Sigmoid colon (tissue), 7 donors: ENCODE measurements around the gene CRB3. TPM values are rescaled to one million over a fixed set of nuclear protein-coding genes. Genes with fewer than 3 reads are reported as not detected.

Experiments
- DNase-seq: peaks from one replicate; pipeline ENCODE4 v3.0.0-alpha.2; 2019
- H3K27ac ChIP-seq, 4 donors: fragments of 200-600 bp; sonication (generic); one replicate each; pipeline ENCODE4 v1.5.1; 2016 to 2019; ENCODE audit warnings: mild to moderate bottlenecking in 1 of 4
- H3K27me3 ChIP-seq, 3 donors: fragments of 200-600 bp; sonication (generic); one replicate each; pipeline ENCODE4 v1.5.1; 2019; ENCODE audit warnings: mild to moderate bottlenecking in 1 of 3
- H3K36me3 ChIP-seq, 4 donors: fragments of 200-600 bp; sonication (generic); one replicate each; pipeline ENCODE4 v1.5.1; 2016 to 2019
- H3K4me1 ChIP-seq, 4 donors: fragments of 200-600 bp; sonication (generic); one replicate each; pipeline ENCODE4 v1.5.1; 2017 to 2019
- H3K4me3 ChIP-seq, 4 donors: fragments of 200-600 bp; sonication (generic); one replicate each; pipeline ENCODE4 v1.5.1; 2017 to 2019; ENCODE audit warnings: mild to moderate bottlenecking in 2 of 4, moderate library complexity in 1 of 4
- H3K9me3 ChIP-seq, 4 donors: fragments of 200-600 bp in 3 of 4; sonication (generic) in 3 of 4; one replicate each; pipeline versions ENCODE4 v1.5.1 to v1.6.1; 2013 to 2019
- EP300 ChIP-seq, 4 donors: sonication (generic); formaldehyde crosslinking; IDR thresholded peaks; one replicate each; pipeline ENCODE4 v1.6.1; 2017; ENCODE audit warnings: antibody characterized with exemption in 4 of 4
- POLR2A ChIP-seq, 2 donors: fragments of 450-650 bp; IDR thresholded peaks; one replicate each; pipeline ENCODE4 v1.6.1; 2016; ENCODE audit warnings: antibody characterized with exemption in 2 of 2, mild to moderate bottlenecking in 2 of 2, moderate library complexity in 2 of 2
- POLR2AphosphoS5 ChIP-seq, 4 donors: sonication (generic); formaldehyde crosslinking; IDR thresholded peaks; one replicate each; pipeline ENCODE4 v1.6.1; 2017; ENCODE audit warnings: antibody characterized with exemption in 4 of 4
- WGBS, 2 donors: extraction: QIAGEN DNeasy Blood & Tissue Kit; methylation state at CpG; one replicate each; pipeline ENCODE4 v1.1.7; 2013; 5-methylcytosine and 5-hydroxymethylcytosine counted together
- intact Hi-C: fragments of 100-400 bp; cut with DNase I; formaldehyde crosslinking; loops from one replicate; pipeline ENCODE4 v1.15.1; 2023
- polyA plus RNA-seq, 3 donors: library from polyadenylated mRNA; stranded (reverse); fragments of 200-250 nt; gene quantifications; one replicate each; pipeline ENCODE4 v1.2.3, GENCODE V29; 2013
- total RNA-seq, 4 donors: library from RNA; depleted of rRNA; stranded (reverse); fragments of >200 nt; gene quantifications; one replicate each; pipeline ENCODE4 v1.1.0, GENCODE V29; 2016
- TF ChIP-seq, protein P1 (sequence below), 4 experiments: fragments of 450-650 bp in 3 of 4; fragments of 200-600 bp in 1 of 4; IDR thresholded peaks; one replicate each; pipeline ENCODE4 v1.5.1; 2016 to 2019; ENCODE audit warnings: antibody characterized with exemption in 4 of 4, mild to moderate bottlenecking in 3 of 4, moderate library complexity in 2 of 4
- donor health status: healthy with polysubstance abuse.
- donor health status: Bipolar disorder and iron deficiency.
- donor health status: healthy.

The CRB3 gene
- total RNA-seq (1 to 10 TPM in 2 of 4 donors, under 1 TPM in 1, not detected in 1; 0.36 to 1.5 (median 1.3) TPM), polyA plus RNA-seq (100 to 1,000 TPM in 2 of 3 donors, 10 to 100 TPM in 1; 70.3 to 202 (median 145) TPM)

DNA sequence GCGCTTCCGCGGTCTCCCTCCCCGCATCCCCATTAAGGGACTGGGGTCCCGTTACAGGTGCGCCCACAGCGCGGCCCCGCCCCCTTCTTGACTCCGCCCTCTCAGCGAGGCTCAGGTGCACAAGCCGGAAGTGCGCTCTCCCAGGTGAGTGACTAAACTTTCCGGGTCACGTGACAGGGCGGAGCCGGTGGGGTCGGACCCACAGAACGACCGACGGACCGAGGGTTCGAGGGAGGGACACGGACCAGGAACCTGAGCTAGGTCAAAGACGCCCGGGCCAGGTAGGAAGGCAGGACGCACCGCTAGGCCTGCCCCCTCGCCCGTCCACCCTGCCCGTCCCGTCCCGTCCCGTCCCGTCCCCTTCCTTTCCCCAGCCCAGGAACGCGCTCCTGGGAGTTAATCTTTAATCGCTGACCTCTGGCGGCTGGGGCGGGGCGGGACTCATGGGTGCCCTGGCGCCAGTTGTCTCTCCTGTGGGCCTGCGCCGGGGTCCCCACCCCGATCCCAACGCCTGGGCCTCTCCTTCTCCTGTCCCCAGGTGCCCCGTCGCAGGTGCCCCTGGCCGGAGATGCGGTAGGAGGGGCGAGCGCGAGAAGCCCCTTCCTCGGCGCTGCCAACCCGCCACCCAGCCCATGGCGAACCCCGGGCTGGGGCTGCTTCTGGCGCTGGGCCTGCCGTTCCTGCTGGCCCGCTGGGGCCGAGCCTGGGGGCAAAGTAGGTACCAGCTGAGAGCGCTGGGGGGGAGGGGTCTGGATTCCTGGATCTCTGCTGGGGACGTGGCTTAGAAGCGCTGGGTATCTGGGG is at the start of gene CRB3:
CRB3 (plus strand) TSS at position 202 of the 804 bp plus-strand sequence; CDS start at position 633, 431 bp downstream.
- Histone ChIP-seq H3K27ac (peak within 1 kb of the TSS in 1 of 4 donors; percentile 41), H3K36me3 (no peaks in the 10 kb centered on the region), H3K4me3 (peak within 1 kb of the TSS in 1 of 4 donors; percentile 16), H3K9me3 (no peaks in the 10 kb centered on the region), H3K27me3 (peaks cover 10 to 25% (median 18%) of the 10 kb centered on the region in 3 donors), H3K4me1 (peaks cover 0 to 15% (median 6%) of the 10 kb centered on the region in 4 donors)
- no peak for DNase-seq
- 3 to 8% methylated on average over 65 of the region's 65 CpGs for WGBS, 2 donors
- TF ChIP-seq POLR2A (IDR thresholded peaks at IDR 0.05) (peak in 1 of 2 donors; percentile 68), POLR2AphosphoS5 (IDR thresholded peaks at IDR 0.05) (peak in 1 of 4 donors; percentile 17), EP300 (IDR thresholded peaks at IDR 0.05) (no peak)
- TF ChIP-seq, protein P1, sequence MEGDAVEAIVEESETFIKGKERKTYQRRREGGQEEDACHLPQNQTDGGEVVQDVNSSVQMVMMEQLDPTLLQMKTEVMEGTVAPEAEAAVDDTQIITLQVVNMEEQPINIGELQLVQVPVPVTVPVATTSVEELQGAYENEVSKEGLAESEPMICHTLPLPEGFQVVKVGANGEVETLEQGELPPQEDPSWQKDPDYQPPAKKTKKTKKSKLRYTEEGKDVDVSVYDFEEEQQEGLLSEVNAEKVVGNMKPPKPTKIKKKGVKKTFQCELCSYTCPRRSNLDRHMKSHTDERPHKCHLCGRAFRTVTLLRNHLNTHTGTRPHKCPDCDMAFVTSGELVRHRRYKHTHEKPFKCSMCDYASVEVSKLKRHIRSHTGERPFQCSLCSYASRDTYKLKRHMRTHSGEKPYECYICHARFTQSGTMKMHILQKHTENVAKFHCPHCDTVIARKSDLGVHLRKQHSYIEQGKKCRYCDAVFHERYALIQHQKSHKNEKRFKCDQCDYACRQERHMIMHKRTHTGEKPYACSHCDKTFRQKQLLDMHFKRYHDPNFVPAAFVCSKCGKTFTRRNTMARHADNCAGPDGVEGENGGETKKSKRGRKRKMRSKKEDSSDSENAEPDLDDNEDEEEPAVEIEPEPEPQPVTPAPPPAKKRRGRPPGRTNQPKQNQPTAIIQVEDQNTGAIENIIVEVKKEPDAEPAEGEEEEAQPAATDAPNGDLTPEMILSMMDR (IDR thresholded peaks at IDR 0.05) = no peak
- intact Hi-C loops = loop anchor here (5.0 kb wide), 1 partner anchor 68 kb away; the partner anchor contains the start of gene TNFSF9

GRCh38 chr19:6414793-6415590 is 49.1 kb upstream of the CRB3 start:
- no peaks in the 10 kb centered on the region for H3K27me3 ChIP-seq
- DNase-seq = no peak
- H3K4me1 ChIP-seq = peaks cover 0 to 15% (median 9%) of the 10 kb centered on the region in 4 donors
- H3K9me3 ChIP-seq = no peaks in the 10 kb centered on the region
- WGBS, 2 donors = 93 to 95% methylated on average over 47 of the region's 47 CpGs
- TF ChIP-seq EP300 (IDR thresholded peaks at IDR 0.05) (no peak), POLR2AphosphoS5 (IDR thresholded peaks at IDR 0.05) (no peak), POLR2A (IDR thresholded peaks at IDR 0.05) (no peak)
- TF ChIP-seq, protein P1 (IDR thresholded peaks at IDR 0.05) = no peak
- H3K27ac ChIP-seq = no peak overlapping the region
- H3K36me3 ChIP-seq = peaks cover 54 to 62% (median 61%) of the 10 kb centered on the region in 4 donors
- intact Hi-C loops = no loop called here
- no peak overlapping the region for H3K4me3 ChIP-seq

DNA sequence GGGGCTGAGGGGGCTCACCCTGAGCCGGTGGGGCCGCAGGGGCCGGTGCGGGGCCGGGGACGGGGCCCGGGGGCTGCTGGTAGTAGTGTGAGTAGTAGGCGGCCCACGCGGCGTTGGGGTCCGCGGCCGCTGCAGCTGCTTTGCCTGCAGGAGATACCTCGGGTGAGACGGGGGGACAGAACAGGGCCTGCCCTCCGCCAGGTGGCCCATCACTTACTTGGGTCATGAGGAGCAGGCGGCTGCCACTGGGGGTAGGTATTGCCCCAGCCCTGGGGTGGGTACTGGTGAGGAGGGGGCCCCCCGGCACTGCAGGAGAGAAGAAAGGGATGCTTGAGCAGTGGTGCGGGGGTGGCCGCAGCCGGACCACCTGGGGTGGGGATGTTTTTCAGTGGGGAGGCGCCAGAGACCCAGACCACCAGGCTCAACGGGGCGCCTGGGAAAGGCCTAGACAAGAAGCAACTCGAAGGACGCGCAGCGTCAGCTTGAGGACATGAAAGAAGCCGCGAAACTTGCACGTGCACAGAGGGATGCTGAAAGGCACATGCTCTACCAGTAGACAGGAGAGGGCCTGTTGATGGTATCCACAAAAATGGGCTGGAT is 48.4 kb upstream of the CRB3 start:
- TF ChIP-seq, protein P1 (IDR thresholded peaks at IDR 0.05) = no peak
- TF ChIP-seq EP300 (IDR thresholded peaks at IDR 0.05) (no peak), POLR2A (IDR thresholded peaks at IDR 0.05) (no peak), POLR2AphosphoS5 (IDR thresholded peaks at IDR 0.05) (no peak)
- H3K27ac ChIP-seq = no peak overlapping the region
- WGBS, 2 donors = 95 to 96% methylated on average over 32 of the region's 32 CpGs
- peaks cover 0 to 15% (median 9%) of the 10 kb centered on the region in 4 donors for H3K4me1 ChIP-seq
- no peak overlapping the region for H3K4me3 ChIP-seq
- intact Hi-C loops = no loop called here
- peaks cover 55 to 69% (median 67%) of the 10 kb centered on the region in 4 donors for H3K36me3 ChIP-seq
- H3K9me3 ChIP-seq = no peaks in the 10 kb centered on the region
- peak; percentile 66 for DNase-seq
- H3K27me3 ChIP-seq = no peaks in the 10 kb centered on the region

GRCh38 chr19:6416658-6417405 is 47.2 kb upstream of the CRB3 start:
- intact Hi-C loops = no loop called here

More at GRCh38 chr19:6416658-6417405, 47.2 kb upstream of the CRB3 start:
- Histone ChIP-seq H3K4me1 (peaks cover 0 to 22% (median 18%) of the 10 kb centered on the region in 4 donors), H3K27me3 (no peaks in the 10 kb centered on the region), H3K4me3 (no peak overlapping the region), H3K9me3 (no peaks in the 10 kb centered on the region), H3K27ac (no peak overlapping the region), H3K36me3 (peaks cover 55 to 80% (median 70%) of the 10 kb centered on the region in 4 donors)
- TF ChIP-seq EP300 (IDR thresholded peaks at IDR 0.05) (no peak), POLR2AphosphoS5 (IDR thresholded peaks at IDR 0.05) (no peak), POLR2A (IDR thresholded peaks at IDR 0.05) (no peak)
- TF ChIP-seq, protein P1 (IDR thresholded peaks at IDR 0.05) = no peak
- WGBS, 2 donors = 95% methylated on average over 29 of the region's 29 CpGs
- no peak for DNase-seq
